C4-2B (cell line): Measurements from ENCODE around the gene LNX2.

ENCODE experiments used
- H3K27ac ChIP-seq: fragments of 450-650 bp; 2 replicates; pipeline ENCODE4 v1.5.1; 2017
- CTCF ChIP-seq: fragments of 450-650 bp; conservative IDR thresholded peaks from 2 replicates; pipeline ENCODE4 v1.5.1; 2017; ENCODE audit warnings: mild to moderate bottlenecking
- ZFX ChIP-seq: fragments of 450-650 bp; IDR thresholded peaks from 2 replicates; pipeline ENCODE4 v1.6.1; 2017

Gene LNX2

GRCh38 chr13:27650312-27650711 lies 30.0 kb upstream of the LNX2 start:
- TF ChIP-seq ZFX: no peak
- no peak overlapping the region for H3K27ac ChIP-seq

GRCh38 chr13:27644302-27644701 lies 24.0 kb upstream of the LNX2 start:
- no peak overlapping the region for H3K27ac ChIP-seq
- TF ChIP-seq ZFX (no peak), CTCF (no peak)

GRCh38 chr13:27643334-27644132 lies 23.2 kb upstream of the LNX2 start:
- TF ChIP-seq CTCF (no peak), ZFX (no peak)
- H3K27ac ChIP-seq: no peak overlapping the region

- H3K27ac ChIP-seq: no peak overlapping the region
- TF ChIP-seq ZFX (no peak), CTCF (no peak)
Observed at GRCh38 chr13:27641711-27642502, 21.6 kb upstream of the LNX2 start.

GRCh38 chr13:27639186-27639585 lies 18.9 kb upstream of the LNX2 start:
- H3K27ac ChIP-seq: no peak overlapping the region
- TF ChIP-seq CTCF (no peak), ZFX (no peak)

GRCh38 chr13:27638521-27638920 lies 18.2 kb upstream of the LNX2 start:
- TF ChIP-seq ZFX: no peak
- TF ChIP-seq CTCF: no peak

GRCh38 chr13:27638001-27638400 lies 17.7 kb upstream of the LNX2 start:
- no peak overlapping the region for H3K27ac ChIP-seq
- TF ChIP-seq CTCF (no peak), ZFX (no peak)

More at GRCh38 chr13:27638521-27638920, 18.2 kb upstream of the LNX2 start:
- H3K27ac ChIP-seq: no peak overlapping the region
